ENCODE data around the gene MN1. TPM values are rescaled to one million over a fixed set of nuclear protein-coding genes. Genes with fewer than 3 reads are reported as not detected.

MN1 gene
- polyA plus RNA-seq, 2 of the 4 experiments (the other 2 are of a cell fraction): 0.59 to 2.4 TPM

DNA sequence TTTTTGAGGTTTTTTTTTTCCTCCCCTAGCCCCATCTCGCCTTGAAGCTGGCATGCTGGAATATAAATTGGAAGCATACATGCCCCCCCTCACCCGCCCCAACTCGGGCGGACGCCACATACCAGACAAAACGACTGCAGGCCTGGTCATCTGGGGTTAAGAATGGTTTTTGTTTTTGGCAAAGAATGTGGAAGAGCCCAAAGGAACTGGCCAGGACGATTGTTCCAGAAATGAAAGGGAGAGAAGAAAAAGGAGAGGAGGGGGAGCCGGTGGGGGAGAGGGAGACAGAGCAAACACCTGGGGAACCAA lies 25.0 kb downstream of the MN1 start:
- H3K4me1 ChIP-seq: no peaks in the 10 kb centered on the region
- CTCF ChIA-PET: no interaction called here
- ATAC-seq: no peak
- DNase-seq (ENCODE audit: low read depth in 1 of 2, low spot score in 1 of 2): no peak
- no peak for FAIRE-seq
- H3K27ac ChIP-seq: no peak overlapping the region
- no peaks in the 10 kb centered on the region for H3K9me3 ChIP-seq
- TF ChIP-seq RARB (CRISPR knock-in tag; IDR thresholded peaks at IDR 0.05) (no peak), TFCP2L1 (CRISPR knock-in tag; IDR thresholded peaks at IDR 0.05) (no peak), RFX5 (IDR thresholded peaks at IDR 0.05) (no peak), GATA3 (IDR thresholded peaks at IDR 0.05; ENCODE audit: borderline replicate concordance) (no peak), NR3C1 (IDR thresholded peaks at IDR 0.05) (no peak), CBX8 (IDR thresholded peaks at IDR 0.05) (no peak), NFE2L2 (conservative IDR thresholded peaks at IDR 0.05; ENCODE audit: low read length) (no peak)
- TF ChIP-seq, protein P1, sequence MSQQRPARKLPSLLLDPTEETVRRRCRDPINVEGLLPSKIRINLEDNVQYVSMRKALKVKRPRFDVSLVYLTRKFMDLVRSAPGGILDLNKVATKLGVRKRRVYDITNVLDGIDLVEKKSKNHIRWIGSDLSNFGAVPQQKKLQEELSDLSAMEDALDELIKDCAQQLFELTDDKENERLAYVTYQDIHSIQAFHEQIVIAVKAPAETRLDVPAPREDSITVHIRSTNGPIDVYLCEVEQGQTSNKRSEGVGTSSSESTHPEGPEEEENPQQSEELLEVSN (IDR thresholded peaks at IDR 0.05; ENCODE audit: borderline replicate concordance, low read depth): no peak
- TF ChIP-seq, protein P2, sequence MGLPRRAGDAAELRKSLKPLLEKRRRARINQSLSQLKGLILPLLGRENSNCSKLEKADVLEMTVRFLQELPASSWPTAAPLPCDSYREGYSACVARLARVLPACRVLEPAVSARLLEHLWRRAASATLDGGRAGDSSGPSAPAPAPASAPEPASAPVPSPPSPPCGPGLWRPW (IDR thresholded peaks at IDR 0.05): no peak
- TF ChIP-seq, protein P3, sequence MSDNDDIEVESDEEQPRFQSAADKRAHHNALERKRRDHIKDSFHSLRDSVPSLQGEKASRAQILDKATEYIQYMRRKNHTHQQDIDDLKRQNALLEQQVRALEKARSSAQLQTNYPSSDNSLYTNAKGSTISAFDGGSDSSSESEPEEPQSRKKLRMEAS (IDR thresholded peaks at IDR 0.05): no peak
- POLR2A ChIA-PET: no interaction called here
- WGBS (ENCODE audit: missing lambda C conversion rate): 59% methylated on average over 4 of the region's 8 CpGs
- no peak overlapping the region for H3K4me2 ChIP-seq
- no peak overlapping the region for H3K4me3 ChIP-seq

DNA sequence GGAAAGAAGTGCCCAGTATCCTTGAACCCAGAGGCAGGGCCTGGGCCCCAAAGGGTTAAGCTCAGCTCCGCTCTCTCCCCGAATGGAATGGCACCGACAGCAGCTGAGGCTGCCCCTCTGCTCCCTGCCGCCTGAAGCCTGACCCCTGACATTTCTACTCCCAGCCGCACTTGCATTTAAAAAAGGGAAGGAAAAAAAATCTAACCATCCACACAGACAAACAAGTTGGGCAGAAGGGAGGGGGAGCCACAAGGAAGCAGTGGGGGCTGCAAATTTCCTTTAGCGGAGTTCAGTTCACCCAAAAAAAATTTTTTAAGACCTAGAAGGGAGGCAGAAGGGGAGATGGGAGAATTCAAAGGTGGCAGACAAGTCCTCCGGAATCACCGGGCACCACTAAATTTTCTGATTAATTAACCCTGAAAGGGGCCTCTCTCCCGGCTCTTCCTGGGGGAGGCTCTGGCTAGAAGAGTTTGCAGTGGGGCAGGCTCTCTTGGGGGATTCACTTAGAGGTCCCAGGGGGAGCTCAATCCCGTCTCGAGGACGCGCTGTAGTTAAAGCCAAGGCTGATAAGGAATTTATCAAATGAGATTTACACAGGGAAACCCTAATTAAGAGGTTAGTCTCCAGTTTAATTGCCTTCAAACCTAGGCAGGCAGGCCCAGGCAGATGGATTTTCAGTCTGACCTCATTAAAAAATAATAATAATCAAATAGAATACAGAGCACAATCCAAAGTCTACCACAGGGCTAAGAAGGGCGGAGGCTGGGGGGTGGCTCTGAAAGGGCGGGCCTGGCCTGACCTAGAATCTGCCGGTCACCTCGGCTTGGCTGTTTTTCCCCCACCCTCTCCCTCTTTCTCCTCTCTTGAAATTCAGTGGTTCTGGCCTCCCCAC lies 25.6 kb downstream of the MN1 start:
- POLR2A ChIA-PET: no interaction called here
- DNase-seq (ENCODE audit: low read depth in 1 of 2, low spot score in 1 of 2): no peak

DNA sequence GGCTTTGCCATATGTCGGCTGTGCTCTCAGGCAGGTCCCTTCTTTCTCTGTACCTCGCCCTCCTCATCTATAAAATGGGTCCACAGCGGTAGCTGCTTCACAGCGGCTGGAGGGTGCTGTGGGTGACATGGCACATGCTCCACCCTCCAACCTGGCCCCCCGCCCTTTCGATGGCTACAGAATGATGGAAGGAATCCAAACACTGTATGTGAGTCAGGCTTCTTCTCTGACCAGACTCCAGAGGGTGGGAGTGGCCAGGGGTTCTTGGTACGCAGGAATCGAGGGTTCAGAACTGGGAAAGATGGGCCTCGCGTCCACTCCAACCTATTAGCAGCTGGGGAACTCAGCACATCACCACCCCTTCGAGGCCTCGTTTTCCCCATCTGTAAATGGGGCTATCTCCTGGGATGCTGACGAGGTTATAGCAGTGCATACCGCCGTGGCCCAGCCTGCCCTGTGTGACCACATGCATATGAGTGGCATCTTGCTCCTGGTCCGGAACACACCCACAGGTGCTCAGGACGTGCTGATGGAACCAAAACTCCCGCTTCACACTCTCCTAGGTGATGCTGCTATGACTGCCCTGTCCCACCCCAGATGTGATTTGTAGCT lies 26.4 kb downstream of the MN1 start:
- FAIRE-seq (no peak), ATAC-seq (no peak), DNase-seq (ENCODE audit: low read depth in 1 of 2, low spot score in 1 of 2) (no peak)
- ChIA-PET POLR2A (no interaction called here), CTCF (no interaction called here)
- WGBS (ENCODE audit: missing lambda C conversion rate): 84% methylated on average over 17 of the region's 18 CpGs
- Histone ChIP-seq H3K9me3 (no peaks in the 10 kb centered on the region), H3K27ac (no peak overlapping the region), H3K4me3 (no peak overlapping the region), H3K4me2 (no peak overlapping the region), H3K4me1 (no peaks in the 10 kb centered on the region)
- TF ChIP-seq POLR2AphosphoS2 (conservative IDR thresholded peaks at IDR 0.05; ENCODE audit: low read length) (no peak), EHF (CRISPR knock-in tag; IDR thresholded peaks at IDR 0.05) (no peak), PHF8 (IDR thresholded peaks at IDR 0.05; ENCODE audit: borderline replicate concordance, low read depth) (no peak), ZFP36 (IDR thresholded peaks at IDR 0.05; ENCODE audit: borderline replicate concordance, partially characterized antibody) (no peak), ESRRA (IDR thresholded peaks at IDR 0.05; ENCODE audit: borderline replicate concordance, low read length) (no peak), FOSL2 (IDR thresholded peaks at IDR 0.05) (no peak), FOSL2 (CRISPR knock-in tag; IDR thresholded peaks at IDR 0.05) (no peak), CHD2 (IDR thresholded peaks at IDR 0.05; ENCODE audit: low read length, partially characterized antibody) (no peak), SREBF2 (IDR thresholded peaks at IDR 0.05) (no peak), SMC3 (IDR thresholded peaks at IDR 0.05) (no peak), HOXA7 (CRISPR knock-in tag; IDR thresholded peaks at IDR 0.05) (no peak), EP300 (IDR thresholded peaks at IDR 0.05) (no peak), EHMT2 (IDR thresholded peaks at IDR 0.05; ENCODE audit: low read depth) (no peak)
- TF ChIP-seq, protein P4, sequence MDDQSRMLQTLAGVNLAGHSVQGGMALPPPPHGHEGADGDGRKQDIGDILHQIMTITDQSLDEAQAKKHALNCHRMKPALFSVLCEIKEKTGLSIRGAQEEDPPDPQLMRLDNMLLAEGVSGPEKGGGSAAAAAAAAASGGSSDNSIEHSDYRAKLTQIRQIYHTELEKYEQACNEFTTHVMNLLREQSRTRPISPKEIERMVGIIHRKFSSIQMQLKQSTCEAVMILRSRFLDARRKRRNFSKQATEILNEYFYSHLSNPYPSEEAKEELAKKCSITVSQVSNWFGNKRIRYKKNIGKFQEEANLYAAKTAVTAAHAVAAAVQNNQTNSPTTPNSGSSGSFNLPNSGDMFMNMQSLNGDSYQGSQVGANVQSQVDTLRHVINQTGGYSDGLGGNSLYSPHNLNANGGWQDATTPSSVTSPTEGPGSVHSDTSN (IDR thresholded peaks at IDR 0.05): no peak

More for the DNA sequence above, 25.6 kb downstream of the MN1 start:
- Histone ChIP-seq H3K4me2 (no peak overlapping the region), H3K9me3 (no peaks in the 10 kb centered on the region), H3K4me1 (no peaks in the 10 kb centered on the region), H3K4me3 (no peak overlapping the region), H3K27ac (no peak overlapping the region)
- CTCF ChIA-PET: no interaction called here
- TF ChIP-seq NPAS2 (CRISPR knock-in tag; IDR thresholded peaks at IDR 0.05; ENCODE audit: borderline replicate concordance) (no peak), EHF (CRISPR knock-in tag; IDR thresholded peaks at IDR 0.05) (no peak), CBX2 (IDR thresholded peaks at IDR 0.05; ENCODE audit: borderline replicate concordance, low read depth) (no peak), RAD21 (conservative IDR thresholded peaks at IDR 0.05 in 1 of 2, IDR thresholded peaks at IDR 0.05 in 1 of 2) (no peak), ZSCAN20 (CRISPR knock-in tag; IDR thresholded peaks at IDR 0.05) (no peak)
- TF ChIP-seq, protein P5, sequence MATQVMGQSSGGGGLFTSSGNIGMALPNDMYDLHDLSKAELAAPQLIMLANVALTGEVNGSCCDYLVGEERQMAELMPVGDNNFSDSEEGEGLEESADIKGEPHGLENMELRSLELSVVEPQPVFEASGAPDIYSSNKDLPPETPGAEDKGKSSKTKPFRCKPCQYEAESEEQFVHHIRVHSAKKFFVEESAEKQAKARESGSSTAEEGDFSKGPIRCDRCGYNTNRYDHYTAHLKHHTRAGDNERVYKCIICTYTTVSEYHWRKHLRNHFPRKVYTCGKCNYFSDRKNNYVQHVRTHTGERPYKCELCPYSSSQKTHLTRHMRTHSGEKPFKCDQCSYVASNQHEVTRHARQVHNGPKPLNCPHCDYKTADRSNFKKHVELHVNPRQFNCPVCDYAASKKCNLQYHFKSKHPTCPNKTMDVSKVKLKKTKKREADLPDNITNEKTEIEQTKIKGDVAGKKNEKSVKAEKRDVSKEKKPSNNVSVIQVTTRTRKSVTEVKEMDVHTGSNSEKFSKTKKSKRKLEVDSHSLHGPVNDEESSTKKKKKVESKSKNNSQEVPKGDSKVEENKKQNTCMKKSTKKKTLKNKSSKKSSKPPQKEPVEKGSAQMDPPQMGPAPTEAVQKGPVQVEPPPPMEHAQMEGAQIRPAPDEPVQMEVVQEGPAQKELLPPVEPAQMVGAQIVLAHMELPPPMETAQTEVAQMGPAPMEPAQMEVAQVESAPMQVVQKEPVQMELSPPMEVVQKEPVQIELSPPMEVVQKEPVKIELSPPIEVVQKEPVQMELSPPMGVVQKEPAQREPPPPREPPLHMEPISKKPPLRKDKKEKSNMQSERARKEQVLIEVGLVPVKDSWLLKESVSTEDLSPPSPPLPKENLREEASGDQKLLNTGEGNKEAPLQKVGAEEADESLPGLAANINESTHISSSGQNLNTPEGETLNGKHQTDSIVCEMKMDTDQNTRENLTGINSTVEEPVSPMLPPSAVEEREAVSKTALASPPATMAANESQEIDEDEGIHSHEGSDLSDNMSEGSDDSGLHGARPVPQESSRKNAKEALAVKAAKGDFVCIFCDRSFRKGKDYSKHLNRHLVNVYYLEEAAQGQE (IDR thresholded peaks at IDR 0.05): no peak
- FAIRE-seq: no peak
- ATAC-seq: no peak
- 85% methylated on average over 17 of the region's 17 CpGs for WGBS (ENCODE audit: missing lambda C conversion rate)

Data from A549 (cell line).